GM21528 (cell line): ENCODE data around the gene TMEM132D.

Experiments used
- ATAC-seq: cut with Tn5 transposase; IDR thresholded peaks from one replicate; pipeline ENCODE4 v1.9.1; 2021; ENCODE audit warnings: mild to moderate bottlenecking, moderate library complexity; ENCODE audit not compliant: unreplicated experiment, low FRiP score

The TMEM132D gene

GRCh38 chr12:129672110-129672509 is 231.7 kb downstream of the TMEM132D start:
- no peak for ATAC-seq

GRCh38 chr12:129670256-129670920 is 233.4 kb downstream of the TMEM132D start:
- ATAC-seq, result no peak

GRCh38 chr12:129665414-129665813 is 238.4 kb downstream of the TMEM132D start:
- ATAC-seq, result no peak

GRCh38 chr12:129662234-129662633 is 241.6 kb downstream of the TMEM132D start:
- no peak for ATAC-seq

- ATAC-seq, result no peak
Measured at GRCh38 chr12:129660946-129661345, 242.9 kb downstream of the TMEM132D start.

- ATAC-seq, result no peak
Measured at GRCh38 chr12:129659961-129660622, 243.7 kb downstream of the TMEM132D start.

GRCh38 chr12:129657179-129657578 is 246.6 kb downstream of the TMEM132D start:
- ATAC-seq, result no peak

GRCh38 chr12:129651951-129652350 is 251.9 kb downstream of the TMEM132D start:
- no peak for ATAC-seq

- ATAC-seq, result no peak
Measured at GRCh38 chr12:129641926-129642325, 261.9 kb downstream of the TMEM132D start.

- no peak for ATAC-seq
Measured at GRCh38 chr12:129635021-129635685, 268.7 kb downstream of the TMEM132D start.

- ATAC-seq, result no peak
Measured at GRCh38 chr12:129631316-129631715, 272.5 kb downstream of the TMEM132D start.

- ATAC-seq, result no peak
Measured at GRCh38 chr12:129629901-129630300, 273.9 kb downstream of the TMEM132D start.

- ATAC-seq, result no peak
Measured at GRCh38 chr12:129622566-129622965, 281.3 kb downstream of the TMEM132D start.

- ATAC-seq, result no peak
Measured at GRCh38 chr12:129619271-129619670, 284.6 kb downstream of the TMEM132D start.

GRCh38 chr12:129617849-129618248 is 286.0 kb downstream of the TMEM132D start:
- no peak for ATAC-seq

GRCh38 chr12:129615001-129615400 is 288.8 kb downstream of the TMEM132D start:
- ATAC-seq, result no peak

GRCh38 chr12:129614221-129614885 is 289.5 kb downstream of the TMEM132D start:
- ATAC-seq, result no peak

GRCh38 chr12:129613314-129613713 is 290.5 kb downstream of the TMEM132D start:
- no peak for ATAC-seq

- no peak for ATAC-seq
Measured at GRCh38 chr12:129610601-129611120, 293.2 kb downstream of the TMEM132D start.

- ATAC-seq, result no peak
Measured at GRCh38 chr12:129607756-129608155, 296.1 kb downstream of the TMEM132D start.

- ATAC-seq, result no peak
Measured at GRCh38 chr12:129607301-129607700, 296.5 kb downstream of the TMEM132D start.
